Lung (tissue), 12 donors: ENCODE data around the gene CIB2. TPM values are rescaled to one million over a fixed set of nuclear protein-coding genes. Genes with fewer than 3 reads are reported as not detected.
A peak's percentile ranks its signal among the peaks of the same experiment; 100 is the strongest.

Source experiments
- ATAC-seq: fragments of 200-7000 bp; cut with Tn5 transposase; one replicate; pipeline ENCODE4 v1.9.1; 2020; ENCODE audit warnings: moderate number of reproducible peaks; ENCODE audit not compliant: insufficient read depth, low FRiP score
- DNase-seq, 3 donors: peaks; one replicate each; pipeline ENCODE4 v3.0.0-alpha.2; 2013 to 2017
- H3K27ac ChIP-seq, 2 donors: one replicate each; pipeline ENCODE4 v1.5.1; 2013; ENCODE audit warnings: mild to moderate bottlenecking in 2 of 2, moderate library complexity in 2 of 2, control low read depth in 1 of 2, inconsistent platforms in 1 of 2, low read depth in 1 of 2, low read length in 1 of 2
- H3K27me3 ChIP-seq, 3 donors: one replicate each; pipeline ENCODE4 v1.5.1; 2013; ENCODE audit warnings: low read length in 2 of 3; ENCODE audit not compliant: control insufficient read depth in 3 of 3, insufficient read depth in 3 of 3
- H3K36me3 ChIP-seq, 4 donors: one replicate each; pipeline ENCODE4 v1.5.1; 2013; ENCODE audit warnings: low read length in 4 of 4, mild to moderate bottlenecking in 1 of 4, moderate library complexity in 1 of 4; ENCODE audit not compliant: control insufficient read depth in 4 of 4, insufficient read depth in 4 of 4
- H3K4me1 ChIP-seq, 5 donors: one replicate each; pipeline ENCODE4 v1.5.1; 2013; ENCODE audit warnings: low read length in 5 of 5, mild to moderate bottlenecking in 2 of 5, moderate library complexity in 1 of 5; ENCODE audit not compliant: control insufficient read depth in 5 of 5, insufficient read depth in 5 of 5
- H3K4me3 ChIP-seq: one replicate; pipeline ENCODE4 v1.5.1; 2013; ENCODE audit warnings: mild to moderate bottlenecking, control low read depth, moderate library complexity
- H3K9ac ChIP-seq, 2 donors: one replicate each; pipeline ENCODE4 v1.5.1; 2013; ENCODE audit warnings: low read length in 2 of 2, control low read depth in 1 of 2; ENCODE audit not compliant: insufficient read depth in 1 of 2
- H3K9me3 ChIP-seq, 4 donors: one replicate each; pipeline ENCODE4 v1.5.1; 2013; ENCODE audit warnings: low read length in 3 of 4, mild to moderate bottlenecking in 1 of 4, moderate library complexity in 1 of 4; ENCODE audit not compliant: control insufficient read depth in 4 of 4, insufficient read depth in 3 of 4
- CTCF ChIP-seq: IDR thresholded peaks from 2 replicates; pipeline ENCODE4 v1.5.1; 2012; ENCODE audit warnings: mild to moderate bottlenecking; ENCODE audit errors: control extremely low read depth, extremely low read depth
- WGBS, 2 donors: extraction: QIAGEN DNeasy Blood & Tissue Kit; methylation state at CpG; one replicate each; pipeline ENCODE4 v1.1.7; 2013; 5-methylcytosine and 5-hydroxymethylcytosine counted together
- polyA plus RNA-seq, 2 donors: library from polyadenylated mRNA; stranded (reverse); fragments of 200-250 nt; gene quantifications; one replicate each; pipeline ENCODE4 v1.2.1, GENCODE V29; 2013
- total RNA-seq, 2 donors: library from RNA; depleted of rRNA in 1 of 2; stranded (reverse); fragments of >200 nt in 1 of 2; gene quantifications; one replicate each; pipeline ENCODE4 v1.2.1, GENCODE V29; 2014 to 2021
- donor health status: control.
- donor health status: control.
- donor health status: Bipolar disorder and iron deficiency.
- donor health status: healthy.
- donor health status: DM: yes; HTN: yes; CAD: no.

The CIB2 gene
- total and polyA plus RNA-seq, 4 donors, result 0.95 to 9.8 (median 2.1) TPM

DNA sequence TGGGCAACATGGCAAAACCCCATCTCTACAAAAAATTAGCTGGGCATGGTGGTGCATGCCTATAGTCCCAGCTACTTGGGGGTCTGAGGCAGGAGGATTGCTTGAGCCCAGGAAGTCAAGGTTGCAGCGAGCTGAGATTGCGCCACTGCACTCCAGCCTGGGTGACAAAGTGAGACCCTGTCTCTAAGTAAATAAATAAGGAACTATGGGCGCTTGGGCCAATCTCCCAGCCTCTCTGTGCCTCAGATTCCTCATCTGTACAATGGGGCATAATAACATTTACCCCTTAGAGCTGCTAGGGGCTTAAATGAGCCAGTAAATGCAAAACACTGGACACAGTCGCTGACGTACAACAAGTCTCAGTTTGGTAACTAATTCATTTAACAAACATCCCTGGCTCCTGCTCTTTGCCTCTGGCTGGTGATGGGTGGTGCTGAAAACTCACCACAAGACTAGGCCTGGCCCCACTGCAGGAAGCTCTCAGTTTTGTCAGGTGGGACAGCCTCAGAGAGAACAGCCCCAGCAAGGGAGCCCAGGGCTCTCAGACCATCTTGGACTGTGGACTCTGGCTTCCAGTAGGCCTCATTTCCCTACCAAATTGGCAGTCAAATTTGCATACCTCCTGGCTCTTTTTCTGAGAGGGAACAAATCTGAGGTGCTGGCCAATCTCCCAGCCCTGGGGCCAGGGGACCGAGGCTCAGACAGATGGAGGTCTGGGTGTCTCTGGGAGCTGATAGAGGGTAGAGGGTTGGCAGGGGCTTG is 47.4 kb downstream of the CIB2 start:
- 71 to 83% methylated on average over 6 of the region's 6 CpGs for WGBS, 2 donors
- no peak for DNase-seq

DNA sequence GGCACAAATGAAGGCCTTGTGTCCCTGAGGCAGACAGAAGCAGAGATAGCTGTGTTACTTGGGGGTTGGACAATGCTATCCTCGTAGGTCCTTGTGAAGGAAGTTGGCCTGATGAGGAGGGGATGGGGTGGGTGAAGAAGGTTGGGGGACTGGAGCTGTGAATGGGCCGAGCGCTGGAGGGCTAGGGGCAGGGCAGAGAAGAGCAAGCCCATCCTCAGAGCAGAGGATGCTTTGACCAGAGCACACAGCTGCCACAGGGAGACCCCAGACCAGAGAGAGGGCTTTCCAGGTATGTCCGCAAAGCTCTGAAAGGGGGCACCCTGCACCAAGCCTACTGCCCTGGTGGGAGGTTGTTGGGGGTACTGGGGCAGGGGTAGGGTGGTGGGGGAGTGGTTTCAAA is 48.1 kb downstream of the CIB2 start:
- 80 to 84% methylated on average over 4 of the region's 4 CpGs for WGBS, 2 donors
- Histone ChIP-seq H3K9me3 (no peaks in the 10 kb centered on the region), H3K9ac (no peak overlapping the region), H3K36me3 (no peaks in the 10 kb centered on the region), H3K27ac (peak overlapping the region in 1 of 2 donors; percentile 76), H3K27me3 (no peaks in the 10 kb centered on the region), H3K4me1 (peaks cover 0 to 21% (median 6%) of the 10 kb centered on the region in 5 donors), H3K4me3 (no peak overlapping the region)
- TF ChIP-seq CTCF, result no peak
- DNase-seq (no peak), ATAC-seq (no peak)

More for the DNA sequence above, 47.4 kb downstream of the CIB2 start:
- TF ChIP-seq CTCF, result no peak
- Histone ChIP-seq H3K27ac (peak overlapping the region in 1 of 2 donors; percentile 20), H3K4me1 (peaks cover 0 to 21% (median 6%) of the 10 kb centered on the region in 5 donors), H3K27me3 (no peaks in the 10 kb centered on the region), H3K9ac (no peak overlapping the region), H3K9me3 (no peaks in the 10 kb centered on the region), H3K36me3 (no peaks in the 10 kb centered on the region), H3K4me3 (no peak overlapping the region)
- no peak for ATAC-seq

- no peak overlapping the region for H3K9ac ChIP-seq
- ATAC-seq, result no peak
- 86 to 89% methylated on average over 1 of the region's 1 CpG for WGBS, 2 donors
These were observed 48.5 kb downstream of the CIB2 start for GRCh38 chr15:78082743-78083110.

More at GRCh38 chr15:78082743-78083110, 48.5 kb downstream of the CIB2 start:
- H3K27ac ChIP-seq, result peak overlapping the region in 1 of 2 donors; percentile 76
- no peaks in the 10 kb centered on the region for H3K9me3 ChIP-seq
- peaks cover 0 to 21% (median 6%) of the 10 kb centered on the region in 5 donors for H3K4me1 ChIP-seq
- no peaks in the 10 kb centered on the region for H3K27me3 ChIP-seq
- no peak for TF ChIP-seq CTCF
- no peak overlapping the region for H3K4me3 ChIP-seq
- no peak for DNase-seq
- H3K36me3 ChIP-seq, result no peaks in the 10 kb centered on the region
